ENCODE measurements around the gene APOB. TPM values are rescaled to one million over a fixed set of nuclear protein-coding genes. Genes with fewer than 3 reads are reported as not detected.

APOB gene
- total and polyA plus RNA-seq, 10 of the 15 experiments (the other 5 are each of a cell fraction or from before 2014, with no cell fraction given) = 1.4 TPM; not detected in 9

DNA sequence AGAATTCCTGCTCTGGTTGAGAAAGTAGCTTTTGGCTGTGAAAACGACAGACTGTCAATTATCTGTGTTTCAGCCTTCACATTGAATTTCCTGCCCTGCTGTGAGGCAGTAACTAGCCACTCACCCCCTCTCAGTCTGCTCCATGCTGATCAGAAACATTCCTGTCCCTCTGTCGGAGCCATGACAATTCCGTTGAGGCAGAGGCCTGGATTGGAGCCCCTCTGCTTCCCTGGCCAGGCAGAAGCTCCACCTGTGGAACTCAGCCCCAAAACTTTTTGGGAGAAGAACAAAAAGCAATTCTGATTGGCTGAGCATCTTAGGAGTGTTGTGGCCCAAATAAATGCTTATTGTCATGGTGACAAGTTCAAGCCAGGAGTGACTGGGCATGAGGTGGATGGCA lies 60.0 kb downstream of the APOB start:
- TF ChIP-seq JUND (IDR thresholded peaks at IDR 0.05; ENCODE audit: low read depth, low read length) (no peak), JUNB (IDR thresholded peaks at IDR 0.05) (no peak), NBN (IDR thresholded peaks at IDR 0.05) (no peak), ZNF24 (IDR thresholded peaks at IDR 0.05) (no peak), RB1 (IDR thresholded peaks at IDR 0.05; ENCODE audit: borderline replicate concordance) (no peak), MYC (IDR thresholded peaks at IDR 0.05; ENCODE audit: insufficient read depth, insufficient read length, insufficient replicate concordance, low read length, severe bottlenecking) (no peak), BCL11A (IDR thresholded peaks at IDR 0.05; ENCODE audit: low read depth, low read length) (no peak)
- FAIRE-seq = no peak
- Histone ChIP-seq H3K9me3 (replicated peaks; ENCODE audit: control insufficient read depth, insufficient read depth, low read length) (no peaks in the 10 kb centered on the region), H3K79me2 (ENCODE audit: control insufficient read depth, insufficient read depth, low read length) (no peaks in the 10 kb centered on the region), H3K36me3 (ENCODE audit: control insufficient read depth in 2 of 2, insufficient read depth in 2 of 2, low read length in 1 of 2) (no peaks in the 10 kb centered on the region), H3K27ac (ENCODE audit: control insufficient read depth, insufficient read depth) (no peak overlapping the region), H3K4me2 (ENCODE audit: control insufficient read depth, insufficient read depth) (no peak overlapping the region), H3K27me3 (replicated peaks in 1 of 2; ENCODE audit: control insufficient read depth in 2 of 2, insufficient read depth in 2 of 2, low read length in 1 of 2) (peaks cover 0 to under 1% of the 10 kb centered on the region in 2 experiments; a peak in 2 of 4 replicates), H4K20me1 (ENCODE audit: control insufficient read depth, insufficient read depth) (no peaks in the 10 kb centered on the region), H2AFZ (ENCODE audit: control insufficient read depth, low read depth, low read length) (no peak overlapping the region), H3K9ac (ENCODE audit: control insufficient read depth, insufficient read depth, low read length) (no peak overlapping the region), H3K4me3 (no peak overlapping the region), H3K4me1 (ENCODE audit: control insufficient read depth, insufficient read depth, low read length) (no peaks in the 10 kb centered on the region)
- in situ Hi-C loops (cut with MboI) = no loop called here
- ChIA-PET RAD21 (ENCODE audit: unreplicated experiment) (no interaction called here), CTCF (interaction anchor here (1.8 kb wide), 1 partner anchor 21 kb away, joined by 6 read pairs; no protein-coding TSS in a partner anchor), SMC1A (ENCODE audit: uncharacterized antibody, unreplicated experiment) (no interaction called here), POLR2A (no interaction called here)
- DNase-seq (ENCODE audit: low read depth, low spot score) = no peak
- 2% methylated on average over 3 of the region's 3 CpGs for WGBS (ENCODE audit: insufficient coverage, insufficient replicate concordance, low lambda C conversion rate, missing lambda C conversion rate)
- intact Hi-C loops (cut with micrococcal nuclease; ENCODE audit: unreplicated experiment) = no loop called here
- BruUV-seq (replicated peaks) = no TSS peak
- ATAC-seq = no peak

DNA sequence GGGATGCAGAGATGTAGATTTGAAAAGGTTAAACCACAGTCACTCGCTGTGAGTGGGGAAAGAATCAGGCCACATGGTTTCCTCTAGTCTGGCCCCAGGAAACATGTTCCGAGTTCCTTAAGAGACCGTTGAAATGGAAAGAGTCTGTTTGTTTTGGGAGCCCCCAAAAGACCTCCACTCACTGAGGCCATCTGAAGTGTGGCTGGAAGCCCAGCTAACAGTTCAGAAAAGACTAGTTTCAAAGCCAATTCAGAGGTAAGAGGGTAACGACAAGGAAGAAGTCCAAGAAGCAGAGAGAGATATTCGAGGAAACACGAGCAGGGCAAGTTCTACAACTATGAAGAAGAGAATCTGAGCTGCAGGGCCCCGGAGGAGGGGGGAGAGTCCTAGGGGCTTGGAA lies 61.0 kb downstream of the APOB start:
- Histone ChIP-seq H3K79me2 (ENCODE audit: control insufficient read depth, insufficient read depth, low read length) (no peaks in the 10 kb centered on the region), H2AFZ (ENCODE audit: control insufficient read depth, low read depth, low read length) (no peak overlapping the region), H3K9me3 (replicated peaks; ENCODE audit: control insufficient read depth, insufficient read depth, low read length) (no peaks in the 10 kb centered on the region), H3K4me2 (ENCODE audit: control insufficient read depth, insufficient read depth) (no peak overlapping the region), H3K4me1 (ENCODE audit: control insufficient read depth, insufficient read depth, low read length) (no peaks in the 10 kb centered on the region), H3K27ac (ENCODE audit: control insufficient read depth, insufficient read depth) (no peak overlapping the region), H3K27me3 (replicated peaks in 1 of 2; ENCODE audit: control insufficient read depth in 2 of 2, insufficient read depth in 2 of 2, low read length in 1 of 2) (no peaks in the 10 kb centered on the region; a peak in 1 of 4 replicates), H3K9ac (ENCODE audit: control insufficient read depth, insufficient read depth, low read length) (no peak overlapping the region), H4K20me1 (ENCODE audit: control insufficient read depth, insufficient read depth) (no peaks in the 10 kb centered on the region), H3K36me3 (ENCODE audit: control insufficient read depth in 2 of 2, insufficient read depth in 2 of 2, low read length in 1 of 2) (no peaks in the 10 kb centered on the region), H3K4me3 (no peak overlapping the region)
- ATAC-seq (no peak), DNase-seq (ENCODE audit: low read depth, low spot score) (no peak), FAIRE-seq (no peak)
- CTCF ChIA-PET = interaction anchor here (1.8 kb wide), 1 partner anchor 20 kb away, joined by 6 read pairs; no protein-coding TSS in a partner anchor
- RAD21 ChIA-PET (ENCODE audit: unreplicated experiment) = no interaction called here
- no TSS peak for BruUV-seq (replicated peaks)
- WGBS (ENCODE audit: insufficient coverage, insufficient replicate concordance, low lambda C conversion rate, missing lambda C conversion rate) = 20% methylated on average over 7 of the region's 7 CpGs
- POLR2A ChIA-PET = no interaction called here
- SMC1A ChIA-PET (ENCODE audit: uncharacterized antibody, unreplicated experiment) = no interaction called here
- intact Hi-C loops (cut with micrococcal nuclease; ENCODE audit: unreplicated experiment) (no loop called here), in situ Hi-C loops (cut with MboI) (no loop called here)
- TF ChIP-seq CEBPB (IDR thresholded peaks at IDR 0.05; ENCODE audit: borderline replicate concordance in 1 of 2, low read depth in 2 of 2, low read length in 2 of 2) = no peak
